GM23338 (cell line): ENCODE results near the gene NENF. TPM values are rescaled to one million over a fixed set of nuclear protein-coding genes. Genes with fewer than 3 reads are reported as not detected.

Source experiments
- ATAC-seq: fragments of 200-7000 bp; cut with Tn5 transposase; 3 replicates; pipeline ENCODE4 v1.9.1; 2020
- DNase-seq: peaks from one replicate; pipeline ENCODE4 v3.0.0-alpha.2; 2015; ENCODE audit warnings: low spot score
- H2AFZ ChIP-seq: fragments of 200-600 bp; sonication (generic); 2 replicates; pipeline ENCODE4 v1.8.0; 2016; ENCODE audit warnings: antibody characterized with exemption, mild to moderate bottlenecking, moderate library complexity
- H3F3A ChIP-seq: fragments of 200-600 bp; sonication (generic); replicated peaks from 2 replicates; pipeline ENCODE4 v1.8.0; 2017; ENCODE audit warnings: antibody characterized with exemption, mixed run types, low read depth
- H3K27ac ChIP-seq: fragments of 200-600 bp; sonication (generic); 2 replicates; pipeline ENCODE4 v1.6.1; 2016; ENCODE audit warnings: low read depth
- H3K27me3 ChIP-seq: fragments of 200-600 bp; sonication (generic); 2 replicates; pipeline ENCODE4 v1.8.0; 2016; ENCODE audit warnings: mild to moderate bottlenecking, mixed run types, moderate library complexity; ENCODE audit not compliant: insufficient read depth
- H3K36me3 ChIP-seq: fragments of 200-600 bp; sonication (generic); 2 replicates; pipeline ENCODE4 v1.8.0; 2016; ENCODE audit warnings: mild to moderate bottlenecking; ENCODE audit not compliant: insufficient read depth
- H3K4me1 ChIP-seq: fragments of 200-600 bp; sonication (generic); 2 replicates; pipeline ENCODE4 v1.8.0; 2016; ENCODE audit warnings: mild to moderate bottlenecking, moderate library complexity; ENCODE audit not compliant: insufficient read depth
- H3K4me2 ChIP-seq: fragments of 200-600 bp; sonication (generic); 2 replicates; pipeline ENCODE4 v1.7.1; 2017; ENCODE audit warnings: mixed run types
- H3K4me3 ChIP-seq: fragments of 200-600 bp; sonication (generic); 2 replicates; pipeline ENCODE4 v1.6.1; 2016; ENCODE audit warnings: mixed run types
- H3K79me2 ChIP-seq: fragments of 200-600 bp; sonication (generic); replicated peaks from 2 replicates; pipeline ENCODE4 v1.8.0; 2017; ENCODE audit warnings: mild to moderate bottlenecking; ENCODE audit not compliant: insufficient read depth
- H3K9me2 ChIP-seq: fragments of 200-600 bp; sonication (generic); 2 replicates; pipeline ENCODE4 v1.8.0; 2017; ENCODE audit not compliant: insufficient read depth
- H4K20me1 ChIP-seq: fragments of 200-600 bp; sonication (generic); replicated peaks from 2 replicates; pipeline ENCODE4 v1.8.0; 2017; ENCODE audit warnings: mild to moderate bottlenecking; ENCODE audit not compliant: insufficient read depth
- H3K27ac Mint-ChIP-seq: 2 replicates; pipeline ENCODE4 v1.8.0; 2020; ENCODE audit warnings: inconsistent platforms, mild to moderate bottlenecking, moderate library complexity, mixed read lengths
- H3K27me3 Mint-ChIP-seq: 3 replicates; pipeline ENCODE4 v1.8.0; 2022; ENCODE audit warnings: low read depth, mild to moderate bottlenecking, moderate library complexity, mixed read lengths, inconsistent platforms; ENCODE audit not compliant: insufficient read depth, poor library complexity
- H3K36me3 Mint-ChIP-seq: 3 replicates; pipeline ENCODE4 v1.8.0; 2021; ENCODE audit warnings: low read depth, mild to moderate bottlenecking, inconsistent platforms, moderate library complexity, mixed read lengths
- H3K4me1 Mint-ChIP-seq: 3 replicates; pipeline ENCODE4 v1.8.0; 2020; ENCODE audit warnings: mild to moderate bottlenecking, inconsistent platforms, mixed read lengths
- H3K4me3 Mint-ChIP-seq: 3 replicates; pipeline ENCODE4 v1.8.0; 2021; ENCODE audit warnings: moderate library complexity, mild to moderate bottlenecking, inconsistent platforms, mixed read lengths
- H3K9me3 Mint-ChIP-seq: 3 replicates; pipeline ENCODE4 v1.8.0; 2020; ENCODE audit warnings: moderate library complexity, mild to moderate bottlenecking, inconsistent platforms, mixed read lengths
- CREB1 ChIP-seq: fragments of 250-450 bp; sonication (Bioruptor Pico); IDR thresholded peaks from 2 replicates; pipeline ENCODE4 v1.5.0; 2020; ENCODE audit warnings: low read depth, mild to moderate bottlenecking, moderate library complexity
- CTCF ChIP-seq, 2 experiments: fragments of 200-600 bp in 1 of 2; sonication (generic) in 1 of 2; conservative IDR thresholded peaks; 2 replicates each; pipeline versions ENCODE4 v1.5.1 to v1.6.1; 2016 to 2017; ENCODE audit warnings: antibody characterized with exemption in 2 of 2, low read depth in 2 of 2, mild to moderate bottlenecking in 2 of 2, moderate library complexity in 1 of 2
- EZH2phosphoT487 ChIP-seq: fragments of 200-600 bp; sonication (generic); IDR thresholded peaks from one replicate; pipeline ENCODE4 v1.8.1; 2018; ENCODE audit warnings: antibody characterized with exemption; ENCODE audit not compliant: unreplicated experiment
- JUNB ChIP-seq: IDR thresholded peaks from one replicate; pipeline ENCODE4 v1.6.1; 2016; ENCODE audit warnings: antibody characterized with exemption; ENCODE audit not compliant: unreplicated experiment
- NANOG ChIP-seq: IDR thresholded peaks from 2 replicates; pipeline ENCODE4 v1.6.1; 2016; ENCODE audit warnings: antibody characterized with exemption, borderline replicate concordance
- POLR2AphosphoS5 ChIP-seq: IDR thresholded peaks from 2 replicates; pipeline ENCODE4 v1.6.1; 2016; ENCODE audit warnings: antibody characterized with exemption, low read depth
- REST ChIP-seq: IDR thresholded peaks from one replicate; pipeline ENCODE4 v1.6.1; 2018; ENCODE audit warnings: antibody characterized with exemption; ENCODE audit not compliant: unreplicated experiment
- STAT1 ChIP-seq: IDR thresholded peaks from one replicate; pipeline ENCODE4 v1.6.1; 2016; ENCODE audit warnings: antibody characterized with exemption; ENCODE audit not compliant: unreplicated experiment
- ZNF114 ChIP-seq: fragments of 250-450 bp; sonication (Bioruptor Pico); IDR thresholded peaks from 2 replicates; pipeline ENCODE4 v1.5.0; 2020; ENCODE audit warnings: mild to moderate bottlenecking, moderate library complexity
- ZNF462 ChIP-seq: fragments of 250-450 bp; sonication (Bioruptor Pico); IDR thresholded peaks from 2 replicates; pipeline ENCODE4 v1.5.0; 2020; ENCODE audit warnings: mild to moderate bottlenecking, moderate library complexity
- polyA plus RNA-seq: library from polyadenylated mRNA; unstranded; fragments of >200 nt; fragmentation: Nextera tagmentation; extraction: Ambion mirVana; gene quantifications from 2 replicates; pipeline ENCODE4 v1.2.1, GENCODE V29; 2016
- total RNA-seq: library from RNA; depleted of rRNA; stranded (reverse); fragments of >200 nt; shearing (Covaris generic); gene quantifications from 2 replicates; pipeline ENCODE4 v1.2.3, GENCODE V29; 2014

Gene NENF
- total and polyA plus RNA-seq, 2 experiments from 2014 or later: 27.6 to 60.7 TPM

GRCh38 chr1:212489284-212489859 is 56.7 kb downstream of the NENF start:
- Mint-ChIP-seq H3K27ac (no peak overlapping the region), H3K27me3 (peaks cover 12% of the 10 kb centered on the region), H3K4me1 (peaks cover 13% of the 10 kb centered on the region), H3K36me3 (no peaks in the 10 kb centered on the region), H3K4me3 (no peak overlapping the region), H3K9me3 (no peaks in the 10 kb centered on the region)
- H2AFZ ChIP-seq: peak overlapping the region; percentile 59; the same call in 1 of the 2 replicates
- ATAC-seq: no peak
- no peaks in the 10 kb centered on the region for H3K27me3 ChIP-seq
- no peaks in the 10 kb centered on the region for H3F3A ChIP-seq
- TF ChIP-seq STAT1 (no peak), EZH2phosphoT487 (no peak), ZNF462 (no peak), CREB1 (CRISPR knock-in tag) (no peak)
- H4K20me1 ChIP-seq: no peaks in the 10 kb centered on the region
- no peak overlapping the region for H3K27ac ChIP-seq
- H3K36me3 ChIP-seq: no peaks in the 10 kb centered on the region
- DNase-seq: no peak
- no peak overlapping the region for H3K4me2 ChIP-seq
- peaks cover 2% of the 10 kb centered on the region; the same call in 1 of the 2 replicates for H3K4me1 ChIP-seq
- H3K79me2 ChIP-seq: no peaks in the 10 kb centered on the region
- no peak overlapping the region for H3K4me3 ChIP-seq
- H3K9me2 ChIP-seq: peaks cover 6% of the 10 kb centered on the region

GRCh38 chr1:212490276-212490675 is 57.6 kb downstream of the NENF start:
- Mint-ChIP-seq H3K27ac (no peak overlapping the region), H3K27me3 (peaks cover 12% of the 10 kb centered on the region), H3K4me3 (no peak overlapping the region), H3K9me3 (no peaks in the 10 kb centered on the region), H3K36me3 (no peaks in the 10 kb centered on the region), H3K4me1 (peaks cover 13% of the 10 kb centered on the region)
- Histone ChIP-seq H3K9me2 (peaks cover 6% of the 10 kb centered on the region), H3K4me2 (no peak overlapping the region), H3K79me2 (no peaks in the 10 kb centered on the region), H3K4me1 (peaks cover 2% of the 10 kb centered on the region; the same call in 1 of the 2 replicates), H3F3A (no peaks in the 10 kb centered on the region), H3K36me3 (no peaks in the 10 kb centered on the region), H3K27ac (no peak overlapping the region), H4K20me1 (no peaks in the 10 kb centered on the region), H2AFZ (no peak overlapping the region), H3K4me3 (no peak overlapping the region), H3K27me3 (no peaks in the 10 kb centered on the region)
- no peak for ATAC-seq
- DNase-seq: no peak
- no peak for TF ChIP-seq STAT1
- TF ChIP-seq JUNB: no peak
- TF ChIP-seq CTCF (conservative IDR thresholded peaks at IDR 0.05; ENCODE audit: low read depth in 2 of 2): no peak
- TF ChIP-seq EZH2phosphoT487: no peak
- TF ChIP-seq CREB1 (CRISPR knock-in tag): no peak
- TF ChIP-seq REST: no peak
- no peak for TF ChIP-seq POLR2AphosphoS5
- TF ChIP-seq NANOG: no peak
- TF ChIP-seq ZNF114 (CRISPR knock-in tag): no peak
